NCI-H2196 treated with DMSO at 0.1 percent for 48 hours (cell line): ENCODE data around the gene PPP1R1B.

ENCODE experiments used
- DNase-seq: peaks from one replicate; lab custom pipeline; 2025; ENCODE audit not compliant: unreplicated experiment; lab: John Stamatoyannopoulos, UW

The PPP1R1B gene

GRCh38 chr17:39651923-39652586 is 25.3 kb downstream of the PPP1R1B start:
- DNase-seq: no peak

GRCh38 chr17:39652587-39653315 is 26.0 kb downstream of the PPP1R1B start:
- DNase-seq: no peak

- no peak for DNase-seq
These were observed 26.5 kb downstream of the PPP1R1B start for GRCh38 chr17:39653316-39653661.

- no peak for DNase-seq
These were observed 27.0 kb downstream of the PPP1R1B start for GRCh38 chr17:39653662-39654331.

GRCh38 chr17:39655105-39655504 is 28.4 kb downstream of the PPP1R1B start:
- DNase-seq: no peak

GRCh38 chr17:39658346-39658745 is 31.6 kb downstream of the PPP1R1B start:
- no peak for DNase-seq

DNA sequence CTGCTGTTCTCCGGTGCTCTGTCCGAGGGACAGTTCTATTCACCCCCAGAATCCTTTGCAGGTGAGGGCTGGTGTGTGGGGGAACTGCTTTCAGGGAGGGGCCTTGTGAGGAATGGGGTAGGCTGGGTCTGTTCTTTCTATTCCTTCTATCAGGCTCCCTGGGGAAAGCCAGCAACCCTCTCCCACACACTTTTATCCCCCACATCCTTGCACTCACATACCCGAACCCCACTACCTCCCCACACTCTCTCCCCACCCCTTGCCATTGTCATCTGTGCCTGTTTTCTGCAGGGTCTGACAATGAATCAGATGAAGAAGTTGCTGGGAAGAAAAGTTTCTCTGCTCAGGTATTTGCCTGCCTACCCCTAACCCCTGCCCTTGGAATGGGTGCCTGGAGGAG is 32.0 kb downstream of the PPP1R1B start:
- DNase-seq: no peak

- DNase-seq: no peak
These were observed 32.7 kb downstream of the PPP1R1B start for GRCh38 chr17:39659279-39660010.

- DNase-seq: no peak
These were observed 33.2 kb downstream of the PPP1R1B start for GRCh38 chr17:39660011-39660360.

DNA sequence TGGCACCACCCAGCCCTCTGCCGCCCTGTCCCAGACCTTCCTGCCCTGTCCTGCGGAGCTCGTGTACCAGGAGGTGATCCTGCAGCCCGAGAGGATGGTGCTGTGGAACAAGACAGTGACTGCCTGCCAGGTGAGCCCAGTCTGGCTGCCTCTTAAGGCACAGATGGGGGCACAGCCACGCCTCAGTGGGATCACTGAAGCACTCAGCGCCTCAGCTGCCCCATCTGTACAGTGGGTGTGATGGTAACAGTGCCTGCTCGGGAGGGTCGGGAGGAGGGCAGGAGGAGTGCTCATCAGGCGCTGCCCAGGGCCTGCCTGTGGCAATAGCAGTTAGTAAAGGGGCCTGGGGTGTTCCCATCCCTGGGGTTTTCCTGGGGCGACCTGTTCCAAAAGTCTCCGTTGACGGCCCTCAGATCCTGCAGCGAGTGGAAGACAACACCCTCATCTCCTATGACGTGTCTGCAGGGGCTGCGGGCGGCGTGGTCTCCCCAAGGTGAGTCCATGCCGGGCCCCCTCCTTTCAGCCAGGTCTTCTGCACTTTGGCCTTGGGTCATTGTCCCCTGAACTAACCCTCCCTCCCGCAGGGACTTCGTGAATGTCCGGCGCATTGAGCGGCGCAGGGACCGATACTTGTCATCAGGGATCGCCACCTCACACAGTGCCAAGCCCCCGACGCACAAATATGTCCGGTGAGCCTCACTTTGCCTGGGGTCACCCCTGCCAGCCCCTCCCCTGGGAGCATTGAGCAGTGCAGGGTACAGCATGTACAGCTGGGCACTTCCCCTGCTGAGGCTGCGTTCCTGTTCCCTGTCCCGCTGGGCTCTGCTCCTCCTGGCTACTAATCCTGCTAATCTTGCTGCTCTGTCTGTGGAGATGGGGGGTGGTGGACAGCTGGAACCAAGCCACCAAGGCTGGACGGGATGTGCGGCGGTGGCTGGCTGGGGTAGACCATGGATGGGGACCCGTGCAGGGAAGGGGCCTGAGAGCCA is 33.9 kb downstream of the PPP1R1B start:
- DNase-seq: no peak

DNA sequence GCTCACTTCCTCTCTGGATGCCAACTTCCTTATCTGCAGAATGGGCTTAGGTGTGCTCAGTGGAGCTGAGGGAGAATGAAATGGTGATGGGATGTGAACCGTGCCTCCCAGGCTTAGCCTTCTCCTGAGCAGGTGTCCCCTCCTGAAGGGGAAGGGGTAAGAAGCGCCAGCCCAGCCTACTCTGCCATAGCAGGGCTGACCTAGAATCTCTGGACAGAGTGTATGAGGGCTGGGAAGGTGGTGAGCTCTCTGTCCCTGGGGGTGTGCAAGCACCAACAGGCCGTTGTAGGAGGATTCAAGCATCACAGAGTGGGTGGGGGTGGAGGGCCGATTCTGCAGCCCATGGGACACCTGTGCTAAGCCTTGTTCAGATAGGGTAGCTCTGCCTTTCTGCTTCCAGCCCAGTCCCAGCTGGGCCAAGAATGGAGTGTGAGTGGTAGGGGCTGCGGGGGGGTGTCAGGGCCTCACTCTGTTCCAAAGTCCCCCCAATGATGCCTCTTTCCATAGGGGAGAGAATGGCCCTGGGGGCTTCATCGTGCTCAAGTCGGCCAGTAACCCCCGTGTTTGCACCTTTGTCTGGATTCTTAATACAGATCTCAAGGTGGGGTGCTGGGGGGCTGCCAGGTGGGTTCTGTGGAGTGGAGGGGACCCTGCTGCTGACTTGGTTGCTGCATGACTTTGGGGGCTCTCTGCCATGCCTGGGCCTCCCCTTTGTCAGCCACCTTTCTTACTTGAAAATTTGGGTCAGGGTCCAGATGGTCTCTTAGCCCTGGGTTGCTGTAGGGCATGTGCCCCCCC is 35.2 kb downstream of the PPP1R1B start:
- no peak for DNase-seq

DNA sequence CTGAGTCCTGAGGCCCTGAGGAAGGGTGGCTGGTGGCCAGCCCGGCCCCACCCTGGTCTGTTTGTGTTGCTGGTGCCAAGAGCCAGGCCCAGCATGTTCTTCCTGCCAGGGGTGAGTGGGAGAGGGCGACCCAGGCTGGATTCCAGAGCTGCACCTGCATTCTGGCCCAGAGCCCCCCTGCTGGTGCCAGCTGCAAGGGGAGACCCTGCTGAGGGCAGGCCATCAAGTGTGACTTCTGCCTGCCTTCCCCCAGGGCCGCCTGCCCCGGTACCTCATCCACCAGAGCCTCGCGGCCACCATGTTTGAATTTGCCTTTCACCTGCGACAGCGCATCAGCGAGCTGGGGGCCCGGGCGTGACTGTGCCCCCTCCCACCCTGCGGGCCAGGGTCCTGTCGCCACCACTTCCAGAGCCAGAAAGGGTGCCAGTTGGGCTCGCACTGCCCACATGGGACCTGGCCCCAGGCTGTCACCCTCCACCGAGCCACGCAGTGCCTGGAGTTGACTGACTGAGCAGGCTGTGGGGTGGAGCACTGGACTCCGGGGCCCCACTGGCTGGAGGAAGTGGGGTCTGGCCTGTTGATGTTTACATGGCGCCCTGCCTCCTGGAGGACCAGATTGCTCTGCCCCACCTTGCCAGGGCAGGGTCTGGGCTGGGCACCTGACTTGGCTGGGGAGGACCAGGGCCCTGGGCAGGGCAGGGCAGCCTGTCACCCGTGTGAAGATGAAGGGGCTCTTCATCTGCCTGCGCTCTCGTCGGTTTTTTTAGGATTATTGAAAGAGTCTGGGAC is 36.0 kb downstream of the PPP1R1B start:
- DNase-seq: no peak

GRCh38 chr17:39663340-39663687 is 36.6 kb downstream of the PPP1R1B start:
- DNase-seq: no peak

DNA sequence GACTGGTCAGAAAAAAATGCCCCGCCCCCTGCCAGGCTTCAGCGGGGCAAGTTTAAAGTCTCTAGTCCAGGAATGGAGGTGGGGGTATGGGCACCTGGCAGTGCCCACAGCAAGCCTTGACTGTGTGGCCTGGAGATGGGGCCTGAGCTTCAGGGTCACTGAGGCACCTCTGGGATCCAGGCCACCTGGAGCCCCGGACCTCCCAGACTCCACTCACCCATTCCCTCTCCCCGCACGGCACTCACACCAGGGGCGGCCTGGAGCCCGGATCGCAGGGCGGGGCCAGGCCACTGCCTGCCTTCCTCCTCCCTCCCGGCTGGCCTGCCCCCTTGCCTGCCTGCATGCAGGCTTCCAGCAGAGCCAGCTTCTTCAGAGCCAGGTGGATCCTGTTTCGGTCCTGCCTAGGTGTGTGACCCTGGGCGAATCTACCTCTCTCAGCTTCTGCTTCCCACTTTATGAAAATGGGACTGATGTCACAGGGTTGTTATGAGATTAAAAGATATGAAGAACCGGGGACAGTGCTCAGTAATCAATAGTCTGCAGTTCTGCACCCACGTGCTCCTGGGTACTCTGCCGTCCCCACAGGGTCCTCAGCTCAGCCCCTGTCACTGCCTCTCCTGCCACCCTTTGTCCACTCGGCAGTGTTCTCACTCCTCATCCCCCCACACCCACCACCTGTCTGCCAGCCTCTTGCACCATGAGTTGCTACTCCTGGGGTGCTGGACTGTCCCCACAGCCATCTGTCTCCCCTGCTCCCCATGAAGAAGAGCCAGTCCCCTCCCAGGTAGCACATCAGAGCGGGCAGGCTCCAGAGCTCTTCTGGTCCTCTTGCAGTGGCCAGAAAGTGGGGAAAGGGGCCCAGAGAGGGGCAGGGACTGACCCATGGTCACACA is 37.2 kb downstream of the PPP1R1B start:
- no peak for DNase-seq

DNA sequence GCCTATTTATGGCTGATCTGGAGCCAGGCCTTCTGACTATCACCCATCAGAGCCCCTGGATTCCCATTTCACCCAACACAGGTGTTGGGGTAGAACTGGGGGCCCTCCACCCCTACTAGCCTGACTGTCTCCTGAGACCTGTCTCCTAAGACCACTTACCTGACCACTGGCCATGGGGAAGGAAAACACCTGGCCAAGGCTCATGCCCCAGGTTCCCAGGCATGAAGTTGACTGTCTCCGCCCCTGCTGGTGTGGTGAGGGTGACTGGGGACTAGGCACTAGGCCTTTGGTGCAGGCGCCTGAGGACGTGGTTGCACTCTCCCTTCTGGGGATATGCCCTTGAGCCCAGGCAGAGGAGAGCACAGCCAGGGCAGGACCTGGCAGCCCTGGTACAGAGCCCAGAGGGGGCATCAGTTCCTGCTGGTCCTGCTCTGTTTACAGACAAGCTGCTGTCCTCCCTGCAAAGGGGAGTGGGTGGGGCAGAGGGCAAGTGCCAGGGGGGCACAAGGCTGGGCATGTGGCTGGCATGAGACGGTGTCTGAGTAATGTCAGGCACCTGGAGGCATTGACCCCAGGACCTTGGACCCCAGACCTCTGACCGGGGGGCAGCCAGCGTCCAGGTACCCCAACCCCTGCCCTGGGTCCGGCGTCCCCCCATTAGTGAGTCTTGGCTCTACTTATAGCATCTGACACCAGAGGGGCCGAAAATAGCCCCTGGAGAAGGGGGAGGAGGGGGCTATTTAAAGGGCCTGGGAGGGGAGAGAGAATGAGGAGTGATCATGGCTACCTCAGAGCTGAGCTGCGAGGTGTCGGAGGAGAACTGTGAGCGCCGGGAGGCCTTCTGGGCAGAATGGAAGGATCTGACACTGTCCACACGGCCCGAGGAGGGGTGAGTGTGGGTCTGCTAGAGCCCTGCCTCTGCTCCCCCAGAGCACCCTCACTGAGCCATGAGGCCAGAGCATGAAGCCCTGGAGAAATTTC is 38.1 kb downstream of the PPP1R1B start, which contains the start of gene TCAP:
Gene TCAP (plus strand): TSS at position 769 of the 981 bp plus-strand sequence. CDS start 11 bp downstream, at position 780.
- no peak for DNase-seq

DNA sequence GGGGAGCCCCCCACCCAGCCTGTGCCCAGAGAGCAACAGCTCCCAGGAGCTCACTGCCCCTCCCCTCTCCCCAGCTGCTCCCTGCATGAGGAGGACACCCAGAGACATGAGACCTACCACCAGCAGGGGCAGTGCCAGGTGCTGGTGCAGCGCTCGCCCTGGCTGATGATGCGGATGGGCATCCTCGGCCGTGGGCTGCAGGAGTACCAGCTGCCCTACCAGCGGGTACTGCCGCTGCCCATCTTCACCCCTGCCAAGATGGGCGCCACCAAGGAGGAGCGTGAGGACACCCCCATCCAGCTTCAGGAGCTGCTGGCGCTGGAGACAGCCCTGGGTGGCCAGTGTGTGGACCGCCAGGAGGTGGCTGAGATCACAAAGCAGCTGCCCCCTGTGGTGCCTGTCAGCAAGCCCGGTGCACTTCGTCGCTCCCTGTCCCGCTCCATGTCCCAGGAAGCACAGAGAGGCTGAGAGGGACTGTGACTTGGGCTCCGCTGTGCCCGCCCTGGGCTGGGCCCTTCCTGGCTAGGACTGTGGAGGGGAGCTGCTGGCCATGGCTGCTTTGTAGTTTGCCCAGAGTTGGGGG is 39.0 kb downstream of the PPP1R1B start:
- DNase-seq: no peak
